Measurements from ENCODE around the gene RHOB.

Gene RHOB

GRCh38 chr2:20436716-20437470 lies 10.0 kb upstream of the RHOB start:
- H2AFZ ChIP-seq = no peak overlapping the region
- H3K27me3 ChIP-seq (ENCODE audit: control insufficient read depth, insufficient read depth, low read length) = no peaks in the 10 kb centered on the region
- no peaks in the 10 kb centered on the region for H3K79me2 ChIP-seq
- H3K4me3 ChIP-seq (ENCODE audit: low read depth, low read length) = no peak overlapping the region
- no peaks in the 10 kb centered on the region for H3K9me3 ChIP-seq (ENCODE audit: control insufficient read depth, low read length)
- H3K27ac ChIP-seq = no peak overlapping the region
- no peaks in the 10 kb centered on the region for H3K36me3 ChIP-seq (ENCODE audit: control insufficient read depth, insufficient read depth, low read length)
- TF ChIP-seq CTCF (IDR thresholded peaks at IDR 0.05) = no peak
- no peak overlapping the region for H3K9ac ChIP-seq
- H3K4me2 ChIP-seq (ENCODE audit: low read length) = no peak overlapping the region
- H3K4me1 ChIP-seq = no peaks in the 10 kb centered on the region

GRCh38 chr2:20438334-20439192 lies 8.3 kb upstream of the RHOB start:
- no peak overlapping the region for H3K4me2 ChIP-seq (ENCODE audit: low read length)
- no peak overlapping the region for H2AFZ ChIP-seq
- no peak for TF ChIP-seq CTCF (IDR thresholded peaks at IDR 0.05)
- H3K27ac ChIP-seq = no peak overlapping the region
- no peaks in the 10 kb centered on the region for H3K4me1 ChIP-seq
- H3K4me3 ChIP-seq (ENCODE audit: low read depth, low read length) = no peak overlapping the region
- no peak overlapping the region for H3K9ac ChIP-seq
- H3K27me3 ChIP-seq (ENCODE audit: control insufficient read depth, insufficient read depth, low read length) = no peaks in the 10 kb centered on the region
- no peaks in the 10 kb centered on the region for H3K36me3 ChIP-seq (ENCODE audit: control insufficient read depth, insufficient read depth, low read length)
- no peaks in the 10 kb centered on the region for H3K9me3 ChIP-seq (ENCODE audit: control insufficient read depth, low read length)
- no peaks in the 10 kb centered on the region for H3K79me2 ChIP-seq

DNA sequence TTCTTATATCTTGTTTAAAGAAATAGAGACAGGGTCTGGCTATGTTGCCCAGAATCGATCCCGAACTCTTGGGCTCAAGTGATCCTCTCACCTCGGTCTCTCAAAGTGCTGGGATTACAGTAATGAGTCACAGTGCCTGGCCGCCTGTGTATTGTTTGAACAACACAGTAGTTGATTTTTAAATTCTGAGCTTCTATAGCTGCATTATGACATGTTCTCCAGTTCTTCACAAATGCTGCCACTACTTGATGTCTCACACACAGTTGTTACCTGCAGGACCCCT lies 7.7 kb upstream of the RHOB start:
- Histone ChIP-seq H2AFZ (no peak overlapping the region), H3K36me3 (ENCODE audit: control insufficient read depth, insufficient read depth, low read length) (no peaks in the 10 kb centered on the region), H3K4me2 (ENCODE audit: low read length) (no peak overlapping the region), H3K9me3 (ENCODE audit: control insufficient read depth, low read length) (no peaks in the 10 kb centered on the region), H3K9ac (no peak overlapping the region), H3K4me1 (no peaks in the 10 kb centered on the region), H3K79me2 (no peaks in the 10 kb centered on the region), H3K27me3 (ENCODE audit: control insufficient read depth, insufficient read depth, low read length) (no peaks in the 10 kb centered on the region), H3K4me3 (ENCODE audit: low read depth, low read length) (no peak overlapping the region), H3K27ac (no peak overlapping the region)
- no peak for TF ChIP-seq CTCF (IDR thresholded peaks at IDR 0.05)

DNA sequence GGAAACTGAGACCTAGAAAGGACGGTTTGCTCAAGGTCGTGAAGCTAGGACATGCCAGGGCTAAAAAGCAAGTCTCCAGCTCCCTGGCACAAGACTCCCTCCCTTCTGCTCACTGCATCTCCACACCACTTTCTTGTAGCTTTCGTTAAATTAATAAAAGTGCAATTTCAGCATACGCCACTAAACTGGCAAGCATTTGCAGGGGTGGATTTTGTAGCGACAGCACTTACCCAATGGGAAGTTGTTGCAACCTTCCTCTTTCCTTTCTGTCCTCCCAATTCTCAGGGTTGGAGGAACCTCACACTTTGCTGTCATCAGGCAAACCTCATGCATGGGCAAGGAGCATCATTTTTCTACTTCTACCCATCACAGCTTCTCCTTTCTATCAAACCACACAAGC lies 7.4 kb upstream of the RHOB start:
- Histone ChIP-seq H3K9me3 (ENCODE audit: control insufficient read depth, low read length) (no peaks in the 10 kb centered on the region), H3K27ac (no peak overlapping the region), H3K4me1 (no peaks in the 10 kb centered on the region), H3K4me3 (ENCODE audit: low read depth, low read length) (no peak overlapping the region), H3K79me2 (no peaks in the 10 kb centered on the region), H2AFZ (no peak overlapping the region), H3K27me3 (ENCODE audit: control insufficient read depth, insufficient read depth, low read length) (no peaks in the 10 kb centered on the region), H3K9ac (no peak overlapping the region), H3K36me3 (ENCODE audit: control insufficient read depth, insufficient read depth, low read length) (no peaks in the 10 kb centered on the region), H3K4me2 (ENCODE audit: low read length) (no peak overlapping the region)
- no peak for TF ChIP-seq CTCF (IDR thresholded peaks at IDR 0.05)

Measured in parathyroid adenoma (tissue), 2 donors.